ENCODE measurements around the gene ENC1. TPM values are rescaled to one million over a fixed set of nuclear protein-coding genes. Genes with fewer than 3 reads are reported as not detected.

ENC1 gene
- total RNA-seq, 1 experiment from 2014 or later: 30.0 TPM

DNA sequence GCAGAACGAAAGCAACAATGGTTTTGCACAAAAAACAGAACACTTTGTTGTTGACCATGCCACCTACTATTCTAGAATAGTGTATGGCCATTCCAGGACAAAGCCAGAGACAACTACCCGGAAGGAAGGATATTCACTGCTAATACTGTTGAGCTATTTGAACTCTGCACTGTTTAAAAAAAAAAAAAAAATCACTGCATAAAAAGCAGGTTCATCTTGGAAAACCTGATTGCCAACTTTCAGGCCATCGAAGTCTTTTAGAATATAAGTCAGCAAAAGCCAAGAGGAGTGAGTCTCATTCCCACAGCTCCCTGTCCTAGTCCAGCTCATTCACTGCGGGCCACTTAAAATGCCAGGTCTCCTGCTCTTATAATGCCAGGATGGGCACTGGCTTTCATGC is 4.0 kb downstream of the ENC1 start:
- peaks cover 49% of the 10 kb centered on the region for H3K79me2 ChIP-seq (ENCODE audit: insufficient read depth, low read length)
- H4K20me1 ChIP-seq (ENCODE audit: insufficient read depth): peaks cover 5% of the 10 kb centered on the region; the same call in 1 of the 2 replicates
- no peak overlapping the region for H2AFZ ChIP-seq (ENCODE audit: low read depth, low read length, poor library complexity, severe bottlenecking)
- CTCF ChIA-PET: no interaction called here
- no peak overlapping the region for H3K4me3 ChIP-seq (replicated peaks in 1 of 2; ENCODE audit: low read depth in 1 of 2, low read length in 2 of 2)
- BruUV-seq (replicated peaks): no TSS peak
- intact Hi-C loops (cut with micrococcal nuclease): no loop called here
- RAD21 ChIA-PET (ENCODE audit: low non-redundant PET in 1 of 2, low total read pairs in 2 of 2, uncharacterized antibody in 2 of 2, unreplicated experiment in 2 of 2): no interaction called here
- no peak for TF ChIP-seq FOSL1 (IDR thresholded peaks at IDR 0.05; ENCODE audit: low read depth)
- no peak for TF ChIP-seq CEBPB (IDR thresholded peaks at IDR 0.05; ENCODE audit: low read depth)
- TF ChIP-seq JUND (IDR thresholded peaks at IDR 0.05): no peak
- TF ChIP-seq EZH2 (IDR thresholded peaks at IDR 0.05): no peak
- no peak for TF ChIP-seq SRF (IDR thresholded peaks at IDR 0.05; ENCODE audit: low read depth)
- TF ChIP-seq, protein P1, sequence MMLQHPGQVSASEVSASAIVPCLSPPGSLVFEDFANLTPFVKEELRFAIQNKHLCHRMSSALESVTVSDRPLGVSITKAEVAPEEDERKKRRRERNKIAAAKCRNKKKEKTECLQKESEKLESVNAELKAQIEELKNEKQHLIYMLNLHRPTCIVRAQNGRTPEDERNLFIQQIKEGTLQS (IDR thresholded peaks at IDR 0.05): no peak
- no peak for TF ChIP-seq YY1 (IDR thresholded peaks at IDR 0.05; ENCODE audit: extremely low read depth, insufficient replicate concordance, low read depth, low read length)
- no peak for TF ChIP-seq EZH2phosphoT487 (IDR thresholded peaks at IDR 0.05; ENCODE audit: borderline replicate concordance)
- POLR2A ChIA-PET: no interaction called here
- H3K9me3 ChIP-seq (ENCODE audit: control insufficient read depth in 1 of 2, insufficient read depth in 1 of 2, low read depth in 1 of 2, low read length in 2 of 2): no peaks in the 10 kb centered on the region
- H3K27ac ChIP-seq (ENCODE audit: low read depth, low read length): no peak overlapping the region
- H3K4me1 ChIP-seq (ENCODE audit: control insufficient read depth in 1 of 2, insufficient read depth in 2 of 2, low read length in 2 of 2): peaks cover 63 to 69% of the 10 kb centered on the region in 2 experiments
- no peak overlapping the region for H3K9ac ChIP-seq (ENCODE audit: low read length)
- no peak overlapping the region for H3K4me2 ChIP-seq (ENCODE audit: low read length)
- peaks cover 9 to 10% of the 10 kb centered on the region in 2 experiments; a peak in 3 of 4 replicates for H3K36me3 ChIP-seq (ENCODE audit: control insufficient read depth in 1 of 2, insufficient read depth in 2 of 2, low read length in 2 of 2)
- H3K27me3 ChIP-seq (ENCODE audit: insufficient read depth, low read length): no peaks in the 10 kb centered on the region
- DNase-seq (ENCODE audit: low read depth, low spot score) (no peak), ATAC-seq (no peak)
- no peaks in the 10 kb centered on the region for H3K9me2 ChIP-seq (ENCODE audit: insufficient read depth)

DNA sequence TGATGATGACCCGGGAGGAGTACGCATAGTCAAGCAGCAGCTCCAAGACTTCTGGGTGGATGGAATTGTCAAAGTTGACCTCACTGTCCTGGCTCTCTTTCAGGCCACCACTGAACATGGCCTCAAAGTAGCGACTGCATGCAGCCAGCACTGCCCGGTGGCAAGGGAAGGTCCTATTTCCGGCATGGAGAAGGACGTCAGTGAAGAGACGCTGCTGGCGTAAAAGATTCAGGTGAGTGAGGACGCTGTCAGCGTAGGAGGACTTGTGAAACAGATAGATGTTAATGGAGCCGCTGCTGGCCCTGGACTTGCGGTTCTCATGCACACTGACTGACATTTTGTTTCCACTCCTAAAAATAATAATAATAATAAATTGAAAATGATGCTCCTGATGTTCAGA is 4.4 kb downstream of the ENC1 start:
- intact Hi-C loops (cut with micrococcal nuclease): no loop called here
- Histone ChIP-seq H3K4me3 (replicated peaks in 1 of 2; ENCODE audit: low read depth in 1 of 2, low read length in 2 of 2) (no peak overlapping the region), H3K36me3 (ENCODE audit: control insufficient read depth in 1 of 2, insufficient read depth in 2 of 2, low read length in 2 of 2) (peaks cover 9 to 10% of the 10 kb centered on the region in 2 experiments; a peak in 3 of 4 replicates), H3K27me3 (ENCODE audit: insufficient read depth, low read length) (no peaks in the 10 kb centered on the region), H3K79me2 (ENCODE audit: insufficient read depth, low read length) (peaks cover 49% of the 10 kb centered on the region), H3K4me2 (ENCODE audit: low read length) (no peak overlapping the region), H3K4me1 (ENCODE audit: control insufficient read depth in 1 of 2, insufficient read depth in 2 of 2, low read length in 2 of 2) (peaks cover 66 to 69% of the 10 kb centered on the region in 2 experiments), H3K9me2 (ENCODE audit: insufficient read depth) (no peaks in the 10 kb centered on the region), H3K27ac (ENCODE audit: low read depth, low read length) (no peak overlapping the region), H3K9me3 (ENCODE audit: control insufficient read depth in 1 of 2, insufficient read depth in 1 of 2, low read depth in 1 of 2, low read length in 2 of 2) (no peaks in the 10 kb centered on the region), H2AFZ (ENCODE audit: low read depth, low read length, poor library complexity, severe bottlenecking) (no peak overlapping the region), H4K20me1 (ENCODE audit: insufficient read depth) (peaks cover 5% of the 10 kb centered on the region; the same call in 1 of the 2 replicates), H3K9ac (ENCODE audit: low read length) (no peak overlapping the region)
- ATAC-seq (no peak), DNase-seq (ENCODE audit: low read depth, low spot score) (no peak)
- ChIA-PET RAD21 (ENCODE audit: low non-redundant PET in 1 of 2, low total read pairs in 2 of 2, uncharacterized antibody in 2 of 2, unreplicated experiment in 2 of 2) (no interaction called here), CTCF (no interaction called here), POLR2A (no interaction called here)
- no TSS peak for BruUV-seq (replicated peaks)
- TF ChIP-seq EZH2phosphoT487 (IDR thresholded peaks at IDR 0.05; ENCODE audit: borderline replicate concordance) (no peak), TCF7L2 (IDR thresholded peaks at IDR 0.05; ENCODE audit: borderline replicate concordance, extremely low read depth, insufficient read depth, insufficient read length) (no peak)

Data from HCT116 (cell line).